Lower leg skin (tissue), 3 donors: ENCODE data around the gene NUTM2F.
"Not testable (repeated sequence)": the region's sequence is repeated elsewhere in the genome, so short reads cannot be mapped to it uniquely, and the experiment has no call there.

ENCODE experiments used
- POLR2A ChIP-seq, 2 donors: fragments of 450-650 bp; IDR thresholded peaks; one replicate each; pipeline ENCODE4 v1.6.1; 2016 to 2017; ENCODE audit warnings: antibody characterized with exemption in 2 of 2, mild to moderate bottlenecking in 1 of 2, moderate library complexity in 1 of 2
- TF ChIP-seq, protein P1 (sequence below), 3 donors: fragments of 450-650 bp; IDR thresholded peaks; one replicate each; pipeline ENCODE4 v1.5.1; 2016; ENCODE audit warnings: antibody characterized with exemption in 3 of 3, mild to moderate bottlenecking in 3 of 3, moderate library complexity in 2 of 3

- TF ChIP-seq, protein P1, sequence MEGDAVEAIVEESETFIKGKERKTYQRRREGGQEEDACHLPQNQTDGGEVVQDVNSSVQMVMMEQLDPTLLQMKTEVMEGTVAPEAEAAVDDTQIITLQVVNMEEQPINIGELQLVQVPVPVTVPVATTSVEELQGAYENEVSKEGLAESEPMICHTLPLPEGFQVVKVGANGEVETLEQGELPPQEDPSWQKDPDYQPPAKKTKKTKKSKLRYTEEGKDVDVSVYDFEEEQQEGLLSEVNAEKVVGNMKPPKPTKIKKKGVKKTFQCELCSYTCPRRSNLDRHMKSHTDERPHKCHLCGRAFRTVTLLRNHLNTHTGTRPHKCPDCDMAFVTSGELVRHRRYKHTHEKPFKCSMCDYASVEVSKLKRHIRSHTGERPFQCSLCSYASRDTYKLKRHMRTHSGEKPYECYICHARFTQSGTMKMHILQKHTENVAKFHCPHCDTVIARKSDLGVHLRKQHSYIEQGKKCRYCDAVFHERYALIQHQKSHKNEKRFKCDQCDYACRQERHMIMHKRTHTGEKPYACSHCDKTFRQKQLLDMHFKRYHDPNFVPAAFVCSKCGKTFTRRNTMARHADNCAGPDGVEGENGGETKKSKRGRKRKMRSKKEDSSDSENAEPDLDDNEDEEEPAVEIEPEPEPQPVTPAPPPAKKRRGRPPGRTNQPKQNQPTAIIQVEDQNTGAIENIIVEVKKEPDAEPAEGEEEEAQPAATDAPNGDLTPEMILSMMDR (IDR thresholded peaks at IDR 0.05): not testable (repeated sequence)
- TF ChIP-seq POLR2A (IDR thresholded peaks at IDR 0.05): not testable (repeated sequence)
These were observed 28.7 kb upstream of the NUTM2F start for GRCh38 chr9:94357158-94357557.
